ENCODE measurements around the gene P2RX3. TPM values are rescaled to one million over a fixed set of nuclear protein-coding genes. Genes with fewer than 3 reads are reported as not detected.
"Not testable (repeated sequence)": the region's sequence is repeated elsewhere in the genome, so short reads cannot be mapped to it uniquely, and the experiment has no call there.

Gene P2RX3
- total RNA-seq: not detected

DNA sequence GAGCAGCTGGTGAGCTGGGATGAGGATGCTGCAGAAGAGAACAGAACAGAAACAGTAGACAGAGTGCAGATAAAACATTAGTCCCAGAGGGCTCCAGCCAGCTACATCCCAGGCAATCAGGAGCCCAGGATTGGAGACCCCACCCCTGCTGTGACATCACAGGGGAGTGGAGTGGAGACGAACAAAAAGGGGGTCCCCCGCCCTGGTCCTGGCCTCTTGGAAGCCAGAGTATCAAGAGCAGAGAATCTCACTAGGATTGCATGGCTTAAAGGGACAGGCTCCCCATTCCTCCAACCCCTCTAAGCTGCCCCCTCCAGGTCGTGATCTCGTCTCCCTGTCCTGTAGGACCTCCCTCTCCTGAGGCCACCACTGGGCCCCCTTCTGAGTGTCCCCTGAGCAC, at the start of gene P2RX3:
Gene P2RX3, plus strand, starts transcription at position 211 of the 400 bp plus-strand sequence. CDS start 199 bp downstream, outside the sequence.
- intact Hi-C loops (cut with DNase I; ENCODE audit: low total_unique reads): loop anchor here (10.0 kb wide), 1 partner anchor 327 kb away; the partner anchor contains the start of gene ZDHHC5
- TF ChIP-seq, protein P1, sequence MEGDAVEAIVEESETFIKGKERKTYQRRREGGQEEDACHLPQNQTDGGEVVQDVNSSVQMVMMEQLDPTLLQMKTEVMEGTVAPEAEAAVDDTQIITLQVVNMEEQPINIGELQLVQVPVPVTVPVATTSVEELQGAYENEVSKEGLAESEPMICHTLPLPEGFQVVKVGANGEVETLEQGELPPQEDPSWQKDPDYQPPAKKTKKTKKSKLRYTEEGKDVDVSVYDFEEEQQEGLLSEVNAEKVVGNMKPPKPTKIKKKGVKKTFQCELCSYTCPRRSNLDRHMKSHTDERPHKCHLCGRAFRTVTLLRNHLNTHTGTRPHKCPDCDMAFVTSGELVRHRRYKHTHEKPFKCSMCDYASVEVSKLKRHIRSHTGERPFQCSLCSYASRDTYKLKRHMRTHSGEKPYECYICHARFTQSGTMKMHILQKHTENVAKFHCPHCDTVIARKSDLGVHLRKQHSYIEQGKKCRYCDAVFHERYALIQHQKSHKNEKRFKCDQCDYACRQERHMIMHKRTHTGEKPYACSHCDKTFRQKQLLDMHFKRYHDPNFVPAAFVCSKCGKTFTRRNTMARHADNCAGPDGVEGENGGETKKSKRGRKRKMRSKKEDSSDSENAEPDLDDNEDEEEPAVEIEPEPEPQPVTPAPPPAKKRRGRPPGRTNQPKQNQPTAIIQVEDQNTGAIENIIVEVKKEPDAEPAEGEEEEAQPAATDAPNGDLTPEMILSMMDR (IDR thresholded peaks at IDR 0.05): no peak
- no peak for TF ChIP-seq POLR2A (IDR thresholded peaks at IDR 0.05)
- 48 to 52% methylated on average over 4 of the region's 4 CpGs for WGBS, 2 donors
- DNase-seq (ENCODE audit: low spot score in 2 of 2): no peak
- no peak within 1 kb of the TSS for H3K4me3 ChIP-seq (ENCODE audit: low read depth, poor library complexity, severe bottlenecking)

DNA sequence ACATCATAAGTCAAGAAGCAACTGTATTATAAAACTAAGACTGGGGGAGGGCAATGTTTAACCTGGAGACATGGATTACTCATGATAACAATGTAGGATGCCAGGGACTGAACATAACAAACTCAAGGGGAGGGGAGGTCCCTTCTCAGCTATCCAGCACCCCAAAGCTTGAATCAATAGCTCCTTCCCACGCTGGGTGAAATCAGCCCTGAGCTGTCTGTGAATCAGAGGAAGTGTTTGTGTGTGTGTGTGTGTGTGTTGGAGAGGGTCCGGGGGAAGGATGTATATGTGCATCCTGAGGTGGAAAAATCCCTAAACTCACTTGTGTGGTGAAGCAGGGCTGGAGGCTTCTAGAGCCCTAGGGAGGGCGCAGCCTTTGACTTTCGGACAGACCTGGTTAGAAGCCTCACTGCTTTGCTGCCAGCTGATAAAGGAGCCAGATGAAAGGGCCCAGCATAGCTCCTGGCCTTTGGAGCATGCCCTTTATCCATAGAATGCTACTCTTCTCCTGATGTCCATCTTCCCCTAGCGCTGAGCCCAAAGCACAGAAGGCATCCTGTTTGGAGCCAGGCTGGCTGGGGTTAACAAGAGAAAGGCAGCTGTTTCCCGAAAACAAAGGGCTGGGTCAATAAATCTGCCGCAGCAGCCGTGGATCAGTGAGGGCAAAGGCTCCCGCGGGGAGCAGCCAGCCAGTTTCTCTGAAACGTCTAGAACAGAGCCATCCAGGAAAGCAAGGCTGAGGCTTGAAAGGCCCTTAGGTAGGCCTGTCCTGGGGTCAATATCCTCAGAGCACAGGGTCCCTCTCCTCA, 49.2 kb upstream of the P2RX3 start:
- 18 to 24% methylated on average over 11 of the region's 11 CpGs for WGBS, 2 donors
- no peak for TF ChIP-seq POLR2A (IDR thresholded peaks at IDR 0.05)
- TF ChIP-seq, protein P1 (IDR thresholded peaks at IDR 0.05): no peak
- intact Hi-C loops (cut with DNase I; ENCODE audit: low total_unique reads): no loop called here
- no peak overlapping the region for H3K4me3 ChIP-seq (ENCODE audit: low read depth, poor library complexity, severe bottlenecking)
- DNase-seq (ENCODE audit: low spot score in 2 of 2): peak in 1 of 2 donors; percentile 72

DNA sequence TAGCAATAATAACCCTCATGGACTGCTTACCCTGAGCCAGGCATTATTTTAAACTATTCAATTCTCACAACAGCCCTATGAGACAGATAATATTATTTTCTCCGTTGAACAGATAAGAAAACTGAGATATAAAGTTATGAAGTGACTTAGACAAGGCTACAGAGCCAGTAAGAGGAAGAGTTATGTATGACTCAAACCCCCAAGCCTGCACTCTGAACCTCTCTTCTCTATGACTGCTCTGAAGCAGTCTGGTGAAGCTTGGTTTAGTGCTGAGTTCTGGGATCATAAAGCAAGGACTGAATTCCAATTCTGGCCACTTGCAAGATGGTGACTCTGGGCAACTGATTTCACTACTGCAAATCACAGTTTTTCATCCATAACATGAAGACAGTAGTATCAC, 47.9 kb upstream of the P2RX3 start:
- no peak overlapping the region for H3K4me3 ChIP-seq (ENCODE audit: low read depth, poor library complexity, severe bottlenecking)
- intact Hi-C loops (cut with DNase I; ENCODE audit: low total_unique reads): no loop called here
- 71 to 83% methylated on average over 1 of the region's 1 CpG for WGBS, 2 donors

DNA sequence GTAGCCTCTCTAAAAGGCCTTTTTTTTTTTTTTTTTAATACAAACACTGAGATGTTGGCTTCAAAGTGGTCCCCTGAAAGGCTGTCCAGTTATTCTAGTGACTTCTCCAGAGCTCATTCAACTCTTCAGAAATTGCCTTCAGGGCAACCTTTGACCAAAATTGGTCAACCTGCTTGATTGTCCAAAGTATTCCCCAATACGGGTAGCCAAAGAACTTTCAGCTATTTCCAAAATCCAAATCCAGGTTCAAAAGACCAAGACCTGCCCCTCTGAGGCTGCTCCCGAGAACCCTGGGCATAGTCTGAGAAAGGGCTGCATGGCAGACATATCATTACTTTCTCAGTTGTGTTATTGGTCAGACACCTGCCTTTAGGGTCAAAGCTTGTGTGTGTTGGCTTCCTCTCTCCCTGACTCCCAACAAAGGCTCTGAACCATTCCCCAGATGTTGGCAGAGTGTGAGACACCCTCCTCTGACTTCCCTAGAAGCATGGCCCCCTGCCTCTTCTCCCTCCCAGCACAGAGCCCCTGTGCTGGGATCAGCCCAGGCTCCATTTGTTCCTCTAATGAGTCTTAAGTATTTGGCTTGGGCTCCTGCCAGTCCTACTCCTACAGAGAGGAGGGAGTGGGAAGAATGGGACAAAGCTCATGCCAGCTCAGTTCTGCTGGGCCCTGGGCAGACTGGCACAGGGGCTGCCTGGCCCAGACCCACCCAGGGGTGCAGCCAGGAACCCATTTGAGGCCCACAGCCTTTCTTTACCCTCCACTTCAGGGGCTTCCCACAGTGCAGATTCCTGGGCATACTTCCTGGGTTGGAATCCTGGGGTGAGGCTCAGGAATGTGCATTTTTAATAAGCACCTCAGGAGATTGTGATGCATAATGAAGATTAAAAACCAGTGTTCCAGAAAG, 43.7 kb upstream of the P2RX3 start:
- no peak overlapping the region for H3K4me3 ChIP-seq (ENCODE audit: low read depth, poor library complexity, severe bottlenecking)
- intact Hi-C loops (cut with DNase I; ENCODE audit: low total_unique reads): no loop called here
- TF ChIP-seq POLR2A (IDR thresholded peaks at IDR 0.05): no peak
- TF ChIP-seq, protein P1 (IDR thresholded peaks at IDR 0.05): no peak
- DNase-seq (ENCODE audit: low spot score in 2 of 2): no peak
- 73 to 75% methylated on average over 2 of the region's 2 CpGs for whole genome bisulfite sequencing, 2 donors

More for the DNA sequence above, 47.9 kb upstream of the P2RX3 start:
- DNase-seq (ENCODE audit: low spot score in 2 of 2): no peak
- TF ChIP-seq, protein P1 (IDR thresholded peaks at IDR 0.05): no peak
- no peak for TF ChIP-seq POLR2A (IDR thresholded peaks at IDR 0.05)

DNA sequence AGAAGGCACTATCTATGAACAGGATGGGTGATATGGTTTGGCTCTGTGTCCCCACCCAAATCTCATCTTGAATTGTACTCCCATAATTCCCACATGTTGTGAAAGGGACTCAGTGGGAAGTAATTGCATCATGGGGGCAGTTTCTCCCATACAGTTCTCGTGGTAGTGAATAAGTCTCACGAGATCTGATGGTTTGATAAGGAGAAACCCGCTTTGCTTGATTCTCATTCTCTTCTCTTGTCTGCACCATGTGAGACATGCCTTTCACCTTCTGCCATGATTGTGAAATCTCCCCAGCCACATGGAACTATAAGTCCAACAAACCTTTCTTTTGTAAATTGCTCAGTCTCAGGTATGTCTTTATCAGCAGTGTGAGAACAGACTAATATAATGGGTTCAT, 41.9 kb upstream of the P2RX3 start:
- intact Hi-C loops (cut with DNase I; ENCODE audit: low total_unique reads): not testable (repeated sequence)

DNA sequence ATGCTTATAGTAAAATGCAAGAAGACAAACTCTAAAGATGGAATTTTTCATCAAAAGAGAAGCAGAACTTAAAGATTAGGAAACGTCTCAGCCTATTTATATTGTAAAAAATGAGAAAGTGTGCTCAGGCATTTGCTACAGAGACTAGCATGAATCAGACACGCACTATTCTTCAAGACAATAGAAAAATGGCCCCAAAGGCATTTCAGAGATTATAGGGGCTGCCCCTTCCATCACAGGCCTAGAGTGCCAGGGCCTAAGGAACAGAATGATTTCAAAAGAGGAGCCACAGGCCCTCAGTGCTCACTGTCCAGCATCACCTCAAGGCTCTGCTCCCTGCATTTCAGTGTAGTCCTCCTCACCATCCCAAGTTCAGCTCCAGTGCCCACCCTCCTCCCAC, 40.9 kb upstream of the P2RX3 start:
- no peak for TF ChIP-seq POLR2A (IDR thresholded peaks at IDR 0.05)
- TF ChIP-seq, protein P1 (IDR thresholded peaks at IDR 0.05): no peak
- intact Hi-C loops (cut with DNase I; ENCODE audit: low total_unique reads): no loop called here
- H3K4me3 ChIP-seq (ENCODE audit: low read depth, poor library complexity, severe bottlenecking): no peak overlapping the region
- 76 to 82% methylated on average over 2 of the region's 2 CpGs for WGBS, 2 donors
- DNase-seq (ENCODE audit: low spot score in 2 of 2): no peak

More for the DNA sequence above, 41.9 kb upstream of the P2RX3 start:
- not testable (repeated sequence) for H3K4me3 ChIP-seq (ENCODE audit: low read depth, poor library complexity, severe bottlenecking); DNase-seq (ENCODE audit: low spot score in 2 of 2)
- 65 to 83% methylated on average over 3 of the region's 3 CpGs for WGBS, 2 donors
